GM19239 (cell line): ENCODE measurements around the gene RAB31.

Experiments used
- DNase-seq: peaks from one replicate; pipeline ENCODE4 v3.0.0; 2011; ENCODE audit warnings: low spot score; ENCODE audit not compliant: insufficient read length
- FAIRE-seq: peaks from 2 replicates; lab custom pipeline; 2011; peaks lifted over from hg19 to GRCh38; lab: Jason Lieb, UNC

RAB31 gene

DNA sequence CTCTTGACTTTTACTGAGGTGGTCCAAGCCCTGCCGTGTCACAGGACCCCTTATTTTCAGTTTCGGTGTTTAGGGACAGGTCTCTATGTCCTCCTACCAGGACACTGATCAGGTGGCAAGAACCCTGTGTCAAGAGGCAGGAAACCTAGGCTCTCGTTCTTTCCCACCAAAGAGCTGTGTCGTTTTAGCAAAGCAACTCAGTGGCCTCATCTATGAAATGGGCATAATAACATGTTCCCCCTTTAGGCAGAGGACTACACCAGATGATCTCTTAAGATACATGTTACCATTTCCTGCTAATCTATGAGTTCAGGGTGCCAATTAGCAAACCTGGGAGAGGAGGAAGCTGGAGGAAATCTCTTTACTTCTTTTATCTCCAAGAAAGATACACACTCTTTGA lies 1.9 kb downstream of the RAB31 start:
- FAIRE-seq (no peak), DNase-seq (no peak)

DNA sequence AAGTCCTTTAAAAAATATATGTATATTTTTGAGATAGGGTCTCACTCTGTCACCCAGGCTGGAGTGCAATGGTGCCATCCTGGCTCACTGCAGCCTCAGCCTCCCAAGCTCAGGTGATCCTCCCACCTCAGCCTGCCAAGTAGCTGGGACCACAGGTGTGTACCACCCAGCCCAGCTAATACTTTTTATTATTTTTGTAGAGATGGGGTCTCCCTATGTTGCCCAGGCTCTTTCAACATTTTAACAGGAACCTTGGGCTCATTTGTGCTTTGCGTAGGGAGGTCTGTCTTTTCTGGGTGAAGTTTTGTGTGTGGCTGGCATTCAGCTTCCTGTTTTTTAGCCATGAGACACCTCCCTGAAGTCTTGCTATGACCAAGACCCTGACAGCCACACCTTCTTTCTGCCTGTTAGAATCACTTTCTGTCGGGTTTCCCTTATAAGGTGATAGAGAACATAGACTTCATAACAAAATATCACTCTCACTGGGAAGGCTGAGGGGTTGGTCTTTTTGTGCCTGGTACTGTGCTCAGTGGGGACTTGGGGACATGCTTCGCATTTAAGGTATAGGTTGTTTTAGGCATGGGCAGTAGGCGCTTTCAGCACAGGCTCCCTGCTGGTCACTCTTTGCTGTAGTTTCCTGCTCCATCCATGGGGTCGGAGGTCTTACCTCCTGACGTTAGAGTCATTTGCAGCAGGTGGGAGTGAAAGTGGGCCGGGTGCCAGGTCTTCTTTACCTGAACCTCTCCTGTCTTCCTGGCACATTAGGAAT lies 3.4 kb downstream of the RAB31 start:
- peak; percentile 64 for FAIRE-seq
- DNase-seq: peak; percentile 62

DNA sequence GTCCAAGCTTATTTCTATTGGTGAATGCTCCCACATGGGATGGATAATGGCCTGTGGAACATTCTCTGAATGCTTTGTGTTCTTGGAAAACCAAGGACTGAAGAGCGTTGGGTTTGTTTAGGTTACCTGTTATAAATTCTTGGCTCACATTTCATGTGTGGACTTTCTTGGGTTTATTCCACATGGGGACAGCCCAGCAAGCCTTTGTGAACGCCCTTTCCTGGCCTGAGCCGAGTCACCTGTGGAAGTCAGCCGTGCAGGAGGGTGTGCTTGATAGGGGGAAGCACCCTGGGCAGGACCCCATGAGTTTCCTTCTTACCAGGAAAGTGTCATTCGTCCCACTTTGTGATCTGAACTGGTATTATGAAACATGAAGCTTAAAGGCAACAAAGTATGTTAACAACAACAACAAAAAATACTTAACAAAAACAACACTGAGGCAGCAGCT lies 4.1 kb downstream of the RAB31 start:
- FAIRE-seq: no peak
- no peak for DNase-seq

DNA sequence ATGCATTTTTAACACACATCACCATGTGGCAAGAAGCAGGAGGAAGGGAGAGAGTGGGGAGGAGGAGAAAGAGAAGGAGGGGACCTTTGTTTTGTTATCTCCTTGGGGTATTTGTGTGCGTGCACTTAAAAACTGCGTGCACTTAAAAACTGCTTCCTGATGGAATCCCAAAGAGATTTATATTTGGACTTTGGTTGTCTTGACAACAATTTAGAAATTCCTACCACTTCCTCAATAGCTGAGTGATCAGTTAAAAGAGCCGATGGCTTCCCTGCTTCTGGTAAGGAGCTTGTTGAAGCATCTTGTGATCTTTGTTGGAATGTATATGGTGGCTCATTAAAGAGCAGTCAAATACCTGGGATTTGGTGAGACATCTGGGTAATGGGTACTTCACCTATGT lies 4.5 kb downstream of the RAB31 start:
- FAIRE-seq (no peak), DNase-seq (no peak)

DNA sequence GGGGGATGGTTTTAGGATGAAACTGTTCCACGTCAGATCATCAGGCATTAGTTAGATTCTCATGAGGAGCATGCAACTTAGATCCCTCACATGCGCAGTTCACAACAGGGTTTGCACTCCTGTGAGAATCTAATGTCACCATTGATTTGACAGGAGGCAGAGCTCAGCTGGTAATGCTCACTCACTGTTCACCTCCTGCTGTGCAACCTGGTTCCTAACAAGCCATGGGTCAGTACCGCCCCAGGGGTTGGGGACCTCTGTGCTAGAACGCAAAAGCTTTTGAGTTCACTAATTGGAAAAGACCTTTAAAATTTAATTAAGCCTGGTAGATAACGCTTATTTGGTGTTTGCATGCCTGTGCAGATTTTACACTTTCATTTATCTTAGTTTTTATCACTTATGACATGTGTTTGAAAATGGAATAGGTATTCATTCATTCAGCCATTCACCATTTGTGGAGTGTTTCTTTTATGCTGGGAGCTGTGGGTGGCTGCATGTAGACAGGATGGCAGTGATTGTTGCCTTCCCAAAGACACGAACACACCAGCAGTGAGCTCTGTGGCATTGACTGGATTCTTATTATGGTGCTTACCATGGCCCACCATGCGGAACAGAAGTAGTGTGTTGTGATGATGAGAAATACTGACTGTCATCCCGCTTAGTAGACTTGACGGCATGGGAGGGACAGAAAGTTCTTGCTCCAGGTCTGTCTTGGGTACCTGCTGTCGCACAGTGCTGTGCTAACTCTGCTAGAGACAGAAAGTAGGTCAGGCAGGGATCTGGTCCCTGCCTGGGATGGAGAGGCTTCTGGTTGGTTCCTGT lies 6.4 kb downstream of the RAB31 start:
- no peak for DNase-seq
- FAIRE-seq: no peak

DNA sequence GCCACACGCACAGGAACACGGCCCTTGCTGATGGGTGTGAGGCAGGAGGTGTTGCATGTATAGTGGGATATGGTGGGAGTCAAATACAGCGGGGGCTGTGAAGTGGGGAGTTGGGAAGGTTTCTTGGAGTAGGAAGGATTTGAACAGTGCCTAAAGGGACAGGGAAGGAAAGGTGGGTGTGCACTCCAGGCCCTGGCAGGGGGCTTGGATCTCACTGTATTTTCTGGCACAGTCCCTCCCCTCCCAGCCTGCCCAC lies 6.9 kb downstream of the RAB31 start:
- FAIRE-seq (no peak), DNase-seq (no peak)

DNA sequence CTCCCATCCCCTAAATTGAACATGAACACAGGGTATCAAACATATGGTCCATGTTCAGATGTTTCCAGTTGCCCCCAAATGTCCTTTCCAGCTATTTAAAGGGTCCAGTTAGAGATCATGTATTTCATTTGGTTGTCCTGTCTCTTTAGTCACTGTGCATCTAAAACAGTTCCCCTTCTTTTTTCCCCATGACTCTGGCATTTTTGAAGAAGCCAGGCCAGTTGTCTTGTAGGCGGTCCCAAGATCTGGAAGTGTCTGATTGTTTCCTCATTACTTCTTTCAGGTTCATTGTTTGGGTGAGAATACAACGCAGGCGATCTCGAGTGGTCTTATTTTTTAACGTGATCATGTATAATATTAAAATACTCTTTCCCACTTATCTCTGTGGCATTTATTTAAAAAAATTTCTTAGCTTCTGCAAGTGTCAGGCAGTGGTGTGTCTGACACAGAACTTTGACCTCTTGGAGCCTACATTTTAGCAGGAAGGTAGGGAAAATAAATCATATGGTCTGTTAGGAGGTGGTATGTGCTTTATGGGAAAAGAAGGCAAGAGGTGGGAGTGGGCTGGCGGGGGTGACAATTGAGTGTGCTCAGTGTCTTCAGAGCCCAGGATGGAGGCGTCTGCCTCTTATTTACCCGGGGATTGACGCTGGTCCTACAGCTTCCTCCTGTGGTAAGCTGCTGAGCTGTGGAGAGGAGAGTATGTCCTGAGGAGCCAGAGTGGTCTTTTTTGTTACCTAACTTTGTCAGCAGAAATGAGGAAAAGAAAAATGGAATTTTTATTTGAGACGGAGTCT lies 8.1 kb downstream of the RAB31 start:
- DNase-seq: no peak
- no peak for FAIRE-seq

DNA sequence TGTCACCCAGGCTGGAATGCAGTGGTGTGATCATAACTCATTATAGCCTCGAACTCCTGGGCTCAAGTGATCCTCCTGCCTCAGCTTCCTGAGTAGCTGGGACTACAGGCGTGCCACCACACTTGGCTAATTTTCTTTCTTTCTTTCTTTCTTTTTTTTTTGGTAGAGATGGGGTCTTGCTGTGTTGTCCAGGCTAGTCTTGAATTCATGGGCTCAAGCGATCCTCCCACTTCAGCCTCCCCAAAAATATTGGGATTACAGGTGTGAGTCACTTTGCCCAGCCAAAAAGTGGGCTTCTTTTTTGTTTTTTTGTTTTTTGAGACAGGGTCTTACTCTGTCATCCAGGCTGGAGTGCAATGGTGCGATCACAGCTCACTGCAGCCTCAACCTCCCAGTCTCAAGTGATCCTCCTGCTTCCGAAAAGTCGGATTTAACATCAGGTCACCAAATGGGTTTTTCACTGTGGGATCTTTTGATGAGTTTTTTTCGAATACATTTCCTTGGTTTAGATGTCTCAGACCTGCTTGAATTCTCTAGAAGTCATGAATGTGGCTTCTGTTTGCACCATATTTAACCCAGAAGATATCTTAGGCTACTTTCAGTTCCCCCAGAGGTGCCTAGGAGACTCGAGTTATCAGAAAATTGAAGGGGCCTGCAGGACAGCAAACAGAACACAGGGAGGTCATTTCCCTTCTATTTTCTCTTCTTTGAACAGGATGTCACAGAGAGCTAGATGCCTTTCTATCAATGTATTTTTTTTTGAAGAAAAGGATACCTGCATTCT lies 8.9 kb downstream of the RAB31 start:
- no peak for FAIRE-seq

DNA sequence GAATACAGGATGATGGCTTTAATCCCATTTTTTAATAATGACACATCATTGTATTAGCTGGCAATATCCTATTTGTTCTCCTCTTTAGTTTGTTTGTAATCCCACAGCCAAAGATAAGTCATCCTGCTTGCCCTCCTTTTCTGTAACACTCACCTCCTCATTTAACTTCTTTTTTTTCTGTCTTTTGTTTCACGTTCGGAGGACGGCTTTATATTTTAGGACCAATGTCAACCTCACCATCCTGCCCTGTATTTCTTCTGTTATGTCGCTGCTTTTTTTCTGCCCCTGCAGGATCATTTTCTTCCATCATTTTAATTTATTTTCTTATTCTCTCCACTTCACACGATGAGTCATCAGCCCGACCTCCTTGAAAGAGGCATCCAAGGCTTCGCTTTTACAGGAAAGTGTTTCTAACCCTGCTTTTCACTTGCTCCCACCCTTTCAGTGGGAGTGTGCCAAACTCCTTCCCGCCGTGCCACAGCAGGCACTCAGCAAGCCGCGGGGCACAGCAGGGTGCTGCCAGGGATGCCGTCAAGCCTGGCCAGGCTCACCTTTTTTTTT lies 11.4 kb downstream of the RAB31 start:
- FAIRE-seq: no peak

More for the DNA sequence above, 8.9 kb downstream of the RAB31 start:
- DNase-seq: no peak

DNA sequence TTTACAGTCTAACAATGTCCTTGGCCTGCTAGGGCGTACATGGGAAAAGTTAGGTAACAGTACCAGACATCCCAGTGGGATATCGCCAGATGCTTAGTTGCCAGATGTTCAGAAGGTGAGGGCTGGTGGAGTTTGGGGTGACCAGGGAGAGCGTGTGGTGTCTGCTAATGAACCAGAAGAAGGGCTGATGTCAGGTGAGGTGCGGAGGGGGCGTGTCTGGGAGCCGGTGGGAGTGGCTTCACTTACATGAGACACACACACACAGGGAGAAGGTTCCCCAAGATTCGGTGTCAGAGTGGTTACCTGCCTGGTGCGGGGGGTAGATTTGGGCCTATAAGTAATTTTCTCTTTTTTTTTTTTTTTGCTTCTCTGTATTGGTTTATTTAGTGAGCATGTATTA lies 12.2 kb downstream of the RAB31 start:
- DNase-seq (no peak), FAIRE-seq (no peak)

More for the DNA sequence above, 11.4 kb downstream of the RAB31 start:
- DNase-seq: no peak

DNA sequence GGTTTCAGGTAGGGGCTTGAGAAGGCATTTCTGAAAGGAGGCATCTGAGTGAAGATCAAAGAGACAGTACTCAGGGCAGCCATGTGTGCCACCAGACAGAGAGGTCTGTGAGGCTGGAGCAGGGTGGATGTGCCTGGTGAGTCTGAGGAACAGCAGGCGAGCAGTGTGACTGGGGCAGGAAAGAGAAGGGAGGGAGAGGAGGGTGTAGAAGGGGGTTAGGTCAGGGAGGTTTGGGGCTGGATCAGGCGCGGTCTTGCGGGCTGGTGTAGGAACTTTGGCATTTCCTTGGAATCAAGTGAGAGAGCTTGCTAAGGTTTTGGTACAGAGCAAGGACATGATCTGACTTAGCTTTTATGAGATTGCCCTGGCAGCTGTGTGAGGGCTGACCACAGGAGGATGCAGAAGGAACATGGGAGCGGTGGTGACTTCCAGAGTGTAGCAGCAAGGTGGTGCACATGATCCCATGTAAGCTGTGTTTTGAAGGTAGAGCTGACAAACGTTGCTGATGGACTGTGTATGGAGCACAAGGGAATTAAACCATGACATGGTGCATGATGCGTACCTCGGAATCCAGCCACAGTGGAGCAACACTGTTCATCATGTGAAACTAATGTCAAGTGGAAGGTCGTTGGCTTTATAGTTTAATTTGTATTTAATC lies 13.9 kb downstream of the RAB31 start:
- DNase-seq: no peak
- FAIRE-seq: no peak

DNA sequence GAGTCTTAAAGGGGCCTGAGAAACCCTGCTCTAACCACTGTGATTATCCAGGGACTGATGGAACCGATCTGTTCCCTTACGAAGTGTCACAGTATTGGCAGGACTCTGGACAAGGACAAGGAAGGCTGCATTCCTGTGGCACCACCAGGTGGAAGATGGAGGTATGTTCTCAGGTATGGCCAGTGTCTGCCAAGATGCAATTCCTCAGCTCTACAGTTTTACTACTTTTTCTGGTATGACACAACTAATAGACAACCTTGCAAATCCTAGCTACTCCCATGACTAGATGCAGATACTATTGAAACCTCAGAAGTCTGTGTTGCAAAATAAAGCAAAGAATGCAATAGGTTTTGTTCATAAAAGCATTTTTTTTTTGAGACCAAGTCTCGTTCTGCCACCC lies 14.6 kb downstream of the RAB31 start:
- no peak for FAIRE-seq
- DNase-seq: no peak

DNA sequence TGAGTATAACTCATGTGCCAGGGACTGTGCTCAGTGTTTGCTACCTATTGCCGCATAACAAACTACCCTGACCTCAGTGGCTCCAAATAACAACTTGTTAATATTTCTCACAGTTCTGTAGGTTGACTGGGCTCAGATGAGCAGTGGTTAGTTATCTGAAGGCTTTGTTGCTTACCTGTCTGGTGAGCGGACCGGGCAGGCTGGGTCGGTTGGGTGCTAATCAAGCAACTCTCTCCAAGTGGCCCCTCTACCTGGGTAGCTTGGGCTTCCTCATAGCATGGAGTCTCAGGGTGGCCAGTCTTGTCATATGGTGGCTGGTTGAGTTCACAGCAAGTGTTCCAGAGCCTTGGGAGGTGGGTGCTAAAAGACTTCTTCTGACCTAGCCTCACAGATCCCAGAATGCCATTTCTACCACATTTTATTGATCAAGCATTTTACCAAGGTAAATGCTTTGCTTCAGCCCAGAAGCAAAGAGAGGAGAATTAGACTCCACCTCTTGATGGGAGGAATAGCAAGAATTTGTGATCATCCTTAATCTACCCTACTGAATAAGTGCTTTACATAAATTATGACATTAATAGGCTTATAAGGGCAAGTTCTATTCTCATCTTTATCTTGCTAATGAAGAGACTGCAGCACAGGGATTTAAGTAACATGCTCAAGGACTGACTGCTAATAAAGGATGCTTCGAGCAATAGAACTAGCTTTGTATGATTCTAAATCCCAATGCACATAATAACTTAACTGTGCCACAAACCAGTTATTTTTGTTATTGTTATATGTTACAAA lies 16.9 kb downstream of the RAB31 start:
- DNase-seq (no peak), FAIRE-seq (no peak)

DNA sequence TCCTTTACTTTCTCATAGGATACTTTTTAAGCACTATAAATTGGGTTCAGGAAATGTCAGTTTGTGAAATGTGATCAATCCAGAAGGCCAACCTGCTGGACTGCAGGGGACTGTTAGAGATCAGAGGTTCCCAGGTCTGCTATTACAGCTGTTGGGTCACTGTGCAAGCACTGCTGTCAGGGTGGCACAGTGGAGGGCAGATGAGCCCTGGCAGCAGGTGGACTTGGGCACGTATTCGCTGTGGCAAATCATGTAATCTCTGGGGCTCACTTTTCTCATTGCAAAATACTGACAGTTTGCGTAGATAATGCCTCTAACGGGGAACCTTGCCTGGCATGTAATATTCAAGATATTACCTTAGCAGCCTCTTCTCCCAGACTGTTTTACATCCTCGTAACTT lies 18.1 kb downstream of the RAB31 start:
- DNase-seq (no peak), FAIRE-seq (no peak)

DNA sequence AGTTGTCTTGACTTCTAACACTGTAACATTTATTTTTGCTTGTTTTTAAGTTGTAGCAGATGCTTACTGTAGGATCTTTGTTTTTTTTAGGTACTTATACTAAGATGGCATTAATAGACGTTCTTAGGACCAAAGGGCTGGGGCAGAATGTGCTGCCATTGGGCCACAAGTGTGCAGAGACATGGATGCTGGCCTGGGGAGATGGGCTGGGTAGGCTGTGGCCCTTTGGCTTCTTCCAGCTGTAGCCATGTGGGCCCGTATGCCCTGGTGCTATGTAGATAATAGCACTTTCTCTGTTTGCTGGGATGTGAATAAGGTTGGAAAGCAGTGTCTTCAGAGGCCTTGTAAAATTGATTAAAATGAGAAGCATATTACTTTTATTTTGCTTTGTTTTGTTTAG lies 18.8 kb downstream of the RAB31 start:
- no peak for DNase-seq
- no peak for FAIRE-seq

DNA sequence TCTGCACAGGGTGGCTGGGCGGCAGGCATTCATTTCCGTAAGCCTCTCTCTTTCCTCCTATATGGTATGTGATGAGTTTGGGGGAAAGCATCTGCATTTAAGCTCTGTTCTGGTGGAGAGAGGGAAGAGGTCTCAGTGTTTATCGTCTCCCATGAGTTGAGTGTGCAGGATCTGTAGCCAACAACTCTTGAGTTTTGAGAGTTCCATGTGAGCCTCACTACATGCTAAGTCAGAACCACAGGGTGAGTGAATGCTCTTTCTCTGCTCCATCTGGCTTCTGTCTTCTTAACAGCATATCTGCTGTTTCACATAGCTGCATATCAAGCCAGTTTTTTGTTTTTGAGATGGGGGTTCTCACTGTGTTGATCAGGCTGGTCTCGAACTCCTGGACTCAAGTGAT lies 22.7 kb downstream of the RAB31 start:
- DNase-seq: no peak
- no peak for FAIRE-seq

DNA sequence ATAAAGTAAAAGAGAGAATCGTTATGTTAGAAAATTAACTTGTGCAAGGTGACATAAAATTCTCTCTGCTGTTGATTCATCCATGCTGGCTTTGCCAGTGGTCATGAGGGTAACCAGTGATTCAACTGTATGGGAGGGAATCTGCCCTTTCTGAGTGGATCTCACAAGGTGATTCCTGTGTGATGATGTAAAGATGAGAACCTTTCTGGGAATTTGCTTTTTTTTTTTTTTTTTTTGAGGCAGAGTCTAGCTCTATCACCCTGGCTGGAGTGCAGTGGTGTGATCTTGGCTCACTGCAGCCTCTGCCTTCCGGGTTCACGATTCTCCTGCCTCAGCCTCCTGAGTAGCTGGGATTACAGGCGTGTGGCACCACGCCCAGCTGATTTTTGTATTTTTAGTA lies 23.3 kb downstream of the RAB31 start:
- no peak for FAIRE-seq

DNA sequence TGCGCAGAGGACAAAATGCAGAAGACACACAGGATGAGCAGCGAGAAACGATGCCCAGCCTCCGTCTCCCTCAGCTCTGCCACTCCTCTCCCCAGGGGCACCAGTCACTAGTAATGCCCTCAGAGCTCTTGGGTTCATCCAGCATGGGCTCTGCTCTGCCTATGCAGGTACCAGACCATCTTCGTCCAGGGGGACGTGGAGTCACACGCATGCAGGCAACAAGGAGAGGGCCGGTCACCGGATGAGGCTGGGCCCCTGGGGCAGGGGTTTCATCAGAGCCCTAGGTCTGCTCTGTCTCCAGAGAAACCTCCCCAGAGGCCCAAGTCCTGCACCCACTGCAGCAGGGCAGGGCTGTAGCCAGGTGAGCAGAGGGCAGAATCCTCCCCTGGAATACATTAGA lies 23.9 kb downstream of the RAB31 start:
- FAIRE-seq: no peak

More for the DNA sequence above, 23.3 kb downstream of the RAB31 start:
- DNase-seq: no peak

DNA sequence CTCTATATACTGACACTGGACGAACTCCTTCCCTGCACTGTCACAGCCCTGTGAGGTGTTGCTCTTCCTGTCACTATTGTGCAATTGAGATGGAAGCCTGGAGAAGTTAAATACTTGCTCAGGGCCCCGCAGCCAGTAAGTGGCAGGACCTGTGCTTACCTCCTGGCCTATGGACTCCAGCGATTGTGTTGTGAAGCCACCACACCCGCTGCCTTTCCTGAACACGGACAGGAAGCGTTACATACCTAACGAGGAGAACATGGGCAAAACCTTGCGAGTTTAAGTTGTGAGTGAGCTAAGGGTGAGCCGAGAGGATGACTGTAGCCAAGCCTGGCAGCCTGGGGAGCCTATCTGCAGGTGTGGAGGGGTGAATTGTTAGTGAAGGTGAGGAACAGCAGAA lies 26.1 kb downstream of the RAB31 start:
- FAIRE-seq: no peak
- DNase-seq: no peak

More for the DNA sequence above, 23.9 kb downstream of the RAB31 start:
- DNase-seq: no peak
